Hindlimb muscle (tissue), 1 donor: Measurements from ENCODE around the gene CAPN5. TPM values are rescaled to one million over a fixed set of nuclear protein-coding genes. Genes with fewer than 3 reads are reported as not detected.

Experiments
- DNase-seq: peaks from one replicate; pipeline ENCODE4 v3.0.0-alpha.2; 2013
- polyA plus RNA-seq: library from polyadenylated mRNA; unstranded; fragments of 120-200 nt; gene quantifications from one replicate; pipeline ENCODE4 v1.2.1, GENCODE V29; 2013; ENCODE audit not compliant: insufficient read length

Gene CAPN5
- polyA plus RNA-seq, 1 donor = 10.6 TPM

DNA sequence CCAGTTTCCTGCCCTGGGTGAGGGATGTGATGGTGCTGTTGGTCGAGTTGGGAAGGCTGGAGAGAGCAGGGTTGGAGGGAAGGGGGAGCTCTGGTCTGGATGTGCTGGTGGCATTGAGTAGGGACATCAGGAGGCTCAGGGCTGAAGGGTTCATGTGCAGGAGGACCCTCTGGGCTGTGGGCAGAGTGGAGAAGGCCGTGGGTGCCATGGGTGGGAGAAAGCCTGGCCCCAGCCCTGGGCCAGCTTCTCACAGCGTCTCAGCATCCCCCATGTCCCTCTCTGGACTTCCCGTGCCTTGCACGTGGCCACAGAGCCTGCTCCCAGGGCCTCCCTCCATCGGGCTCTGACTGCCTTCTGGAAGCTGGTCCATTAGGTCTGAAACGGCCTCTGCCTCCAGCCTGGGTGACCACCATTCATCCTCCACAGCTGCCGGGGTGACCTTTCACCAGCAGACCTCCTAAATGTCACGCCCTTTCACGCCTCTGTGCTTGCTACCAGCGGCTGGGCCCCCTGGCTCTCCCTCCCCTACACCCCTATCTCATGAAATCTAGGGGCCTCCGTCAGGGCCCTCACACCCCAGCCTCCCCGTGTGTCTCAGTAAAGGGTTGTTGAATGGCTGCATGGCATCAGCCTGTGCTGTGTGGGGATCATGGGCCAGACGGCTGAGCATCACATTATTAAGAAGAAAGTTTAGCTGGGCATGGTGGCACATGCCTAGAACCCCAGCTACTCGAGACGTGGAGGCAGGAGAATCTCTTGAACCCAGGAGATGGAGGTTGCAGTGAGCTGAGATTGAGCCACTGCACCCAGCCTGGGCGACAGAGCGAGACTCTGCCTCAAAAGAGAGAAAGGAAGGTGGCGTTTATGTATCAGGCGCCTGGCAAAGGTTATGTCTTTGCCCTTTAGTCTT is 86.8 kb downstream of the CAPN5 start:
- DNase-seq = no peak

DNA sequence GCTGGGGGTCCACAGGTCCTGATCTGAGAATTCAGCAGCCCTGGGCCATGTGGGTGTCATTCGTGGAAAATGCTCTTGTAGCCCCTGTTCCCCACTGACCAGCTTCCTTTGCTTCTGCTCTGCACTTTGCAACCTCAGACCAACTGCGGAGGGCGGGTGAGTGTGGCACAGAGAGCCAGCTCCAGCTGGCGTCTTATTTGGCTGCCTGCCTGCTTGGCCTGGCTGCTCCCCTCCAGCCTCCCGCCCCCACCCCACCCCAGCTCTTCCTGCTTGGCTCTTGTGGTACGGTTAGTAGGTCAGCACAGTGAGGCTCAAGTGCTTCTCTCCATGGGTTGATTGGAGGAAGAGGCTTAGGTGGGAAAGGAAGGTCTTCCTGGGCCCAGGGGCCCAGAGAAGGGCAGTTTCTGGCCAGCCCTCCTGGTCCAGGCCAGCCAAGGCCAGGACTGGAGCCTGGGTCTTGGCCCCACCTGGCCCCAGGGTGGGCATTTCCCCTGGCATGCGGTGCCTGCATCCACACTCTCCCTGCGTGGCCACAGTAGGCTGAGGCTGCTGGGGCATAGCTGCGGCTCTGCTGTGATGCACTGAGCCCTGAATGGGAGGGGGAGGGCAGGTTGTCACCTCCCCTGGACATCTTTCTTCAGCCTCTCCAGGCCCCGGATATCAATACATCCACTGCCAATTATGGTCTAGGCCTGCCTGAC is 87.8 kb downstream of the CAPN5 start:
- peak; percentile 45 for DNase-seq

DNA sequence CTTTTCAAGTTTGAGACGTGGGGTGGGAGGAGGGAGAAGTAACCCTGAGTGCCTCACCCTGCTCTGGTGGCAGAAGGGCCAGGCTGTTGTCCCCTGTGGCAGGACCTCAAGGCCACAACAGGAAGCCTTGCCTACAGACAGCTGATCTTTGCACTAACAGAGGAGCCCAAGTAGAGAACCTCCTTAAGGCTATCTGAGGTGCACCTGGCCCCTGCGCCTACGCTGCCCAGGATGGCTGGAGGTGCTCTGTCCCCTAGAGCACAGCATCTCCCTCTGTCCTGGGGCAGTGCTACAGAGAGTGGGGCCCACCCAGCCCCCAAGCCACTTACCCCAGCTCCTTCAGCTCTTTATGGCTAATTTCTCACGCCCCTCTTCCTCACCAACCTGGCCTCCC is 88.3 kb downstream of the CAPN5 start:
- DNase-seq = no peak

- no peak for DNase-seq
Measured at GRCh38 chr11:77155556-77156130, 88.9 kb downstream of the CAPN5 start.

DNA sequence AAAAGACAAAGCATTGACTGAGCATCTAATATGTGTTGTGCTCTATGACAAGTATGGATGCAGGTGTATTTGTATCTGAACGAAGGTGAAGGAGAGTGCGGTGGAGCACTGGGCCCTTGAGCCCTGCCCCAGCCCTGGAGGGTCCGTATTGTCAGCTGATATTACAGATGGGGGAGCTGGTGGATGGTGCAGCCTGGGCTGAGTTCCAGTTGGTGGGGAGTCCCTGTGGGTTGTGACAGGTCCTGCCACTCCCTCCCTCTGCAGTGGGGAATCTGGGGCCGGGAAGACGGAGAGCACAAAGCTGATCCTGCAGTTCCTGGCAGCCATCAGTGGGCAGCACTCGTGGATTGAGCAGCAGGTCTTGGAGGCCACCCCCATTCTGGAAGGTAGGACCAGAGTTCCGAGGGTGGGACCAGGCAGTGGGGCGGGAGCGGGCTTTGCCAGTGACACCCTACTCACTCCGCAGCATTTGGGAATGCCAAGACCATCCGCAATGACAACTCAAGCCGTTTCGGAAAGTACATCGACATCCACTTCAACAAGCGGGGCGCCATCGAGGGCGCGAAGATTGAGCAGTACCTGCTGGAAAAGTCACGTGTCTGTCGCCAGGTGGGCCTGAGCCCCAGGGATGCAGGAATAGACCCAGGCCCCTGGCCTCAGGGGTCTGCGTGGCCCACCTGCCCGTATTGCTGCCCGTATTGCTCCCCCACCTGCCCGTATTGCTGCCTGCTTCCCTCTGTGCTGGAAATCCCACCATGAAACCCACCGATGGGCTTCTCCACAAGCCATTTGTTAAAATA is 89.8 kb downstream of the CAPN5 start:
- DNase-seq = no peak

DNA sequence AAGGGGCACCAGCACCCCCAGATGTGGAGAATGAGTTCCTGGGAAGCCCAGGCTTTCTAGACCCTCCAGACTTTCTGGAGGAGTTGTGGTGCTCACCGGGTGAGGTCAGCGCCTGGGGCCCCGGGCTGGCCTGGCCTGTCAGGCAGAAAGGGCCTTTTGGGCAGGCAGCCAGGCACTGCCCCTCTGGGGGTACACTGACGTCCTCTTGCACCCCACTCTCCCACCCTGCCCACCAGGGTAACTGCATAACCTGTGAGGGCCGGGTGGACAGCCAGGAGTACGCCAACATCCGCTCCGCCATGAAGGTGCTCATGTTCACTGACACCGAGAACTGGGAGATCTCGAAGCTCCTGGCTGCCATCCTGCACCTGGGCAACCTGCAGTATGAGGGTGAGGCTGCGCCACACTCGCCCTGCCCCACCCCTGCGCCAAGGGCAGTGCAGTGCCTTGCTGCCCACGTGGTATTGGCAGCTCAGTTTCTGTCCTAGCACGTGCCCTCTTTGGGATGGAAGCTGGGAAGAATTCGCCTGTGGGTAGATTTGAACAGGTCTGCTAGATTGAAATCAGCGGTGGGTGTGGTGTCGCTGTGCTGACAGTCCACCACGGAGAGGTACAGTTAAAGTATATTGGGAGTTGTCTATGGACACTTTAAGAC is 91.4 kb downstream of the CAPN5 start:
- DNase-seq = no peak

GRCh38 chr11:77159219-77159936 is 92.6 kb downstream of the CAPN5 start:
- no peak for DNase-seq

DNA sequence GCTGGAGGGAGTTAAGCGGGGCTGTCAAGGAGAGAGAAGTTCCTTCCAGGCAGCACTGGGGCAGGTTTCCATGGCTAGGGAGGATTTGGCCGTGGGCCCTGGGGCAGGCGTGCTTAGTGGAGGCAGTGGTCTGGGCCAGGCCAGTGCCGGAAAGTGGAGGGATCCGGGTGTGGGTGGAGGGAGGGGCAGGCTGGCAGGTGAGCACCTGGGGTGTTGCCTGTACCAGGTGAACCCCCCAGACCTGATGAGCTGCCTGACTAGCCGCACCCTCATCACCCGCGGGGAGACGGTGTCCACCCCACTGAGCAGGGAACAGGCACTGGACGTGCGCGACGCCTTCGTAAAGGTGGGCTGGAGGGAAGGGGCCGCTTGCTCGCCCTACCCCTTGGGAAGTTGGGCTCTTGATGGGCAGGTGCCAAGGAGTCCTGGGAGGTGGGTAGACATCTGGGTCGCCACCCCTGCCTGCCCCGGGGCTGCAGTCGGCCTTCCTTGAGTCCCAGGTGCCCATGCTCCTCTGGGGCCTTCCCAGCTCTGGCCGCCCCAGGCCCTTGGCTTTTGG is 93.2 kb downstream of the CAPN5 start:
- no peak for DNase-seq

GRCh38 chr11:77163271-77163670 is 96.5 kb downstream of the CAPN5 start:
- DNase-seq = no peak

DNA sequence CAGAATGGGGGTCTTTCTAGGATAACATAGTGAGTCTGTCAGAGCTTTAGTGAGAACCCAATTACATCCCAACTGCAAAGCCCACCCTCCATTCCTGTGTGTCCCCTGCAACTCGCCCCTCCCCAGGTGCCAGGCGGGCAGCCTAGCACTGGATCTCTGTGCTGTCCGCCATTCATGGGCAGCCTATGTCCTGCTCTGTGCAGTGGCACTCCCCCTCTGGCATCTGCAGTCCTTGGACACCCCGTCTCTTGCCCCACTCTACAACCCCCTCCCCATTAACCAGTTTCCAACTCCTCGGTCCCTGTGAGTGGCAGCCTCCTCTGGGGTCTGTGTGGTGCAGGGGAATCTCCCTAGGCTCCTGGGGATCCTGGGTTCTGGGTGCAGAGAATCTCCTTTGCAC is 98.3 kb downstream of the CAPN5 start:
- DNase-seq = no peak

DNA sequence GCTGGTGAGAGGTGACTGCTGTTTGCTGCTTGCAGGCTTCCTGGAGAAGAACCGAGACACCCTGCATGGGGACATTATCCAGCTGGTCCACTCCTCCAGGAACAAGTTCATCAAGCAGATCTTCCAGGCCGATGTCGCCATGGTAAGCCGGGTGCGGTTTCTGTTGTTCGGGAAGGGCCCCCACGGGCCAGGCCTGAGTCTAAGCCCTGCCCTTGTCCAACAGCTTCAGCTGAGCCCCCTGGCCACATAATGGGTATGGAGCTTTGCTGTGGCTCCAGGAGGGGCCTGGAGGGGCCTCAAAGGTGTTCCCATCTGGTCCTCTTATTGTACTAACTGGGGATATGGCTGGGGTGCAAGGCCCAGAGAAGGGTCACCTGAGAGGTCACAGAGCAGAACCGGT is 99.2 kb downstream of the CAPN5 start:
- DNase-seq = no peak

DNA sequence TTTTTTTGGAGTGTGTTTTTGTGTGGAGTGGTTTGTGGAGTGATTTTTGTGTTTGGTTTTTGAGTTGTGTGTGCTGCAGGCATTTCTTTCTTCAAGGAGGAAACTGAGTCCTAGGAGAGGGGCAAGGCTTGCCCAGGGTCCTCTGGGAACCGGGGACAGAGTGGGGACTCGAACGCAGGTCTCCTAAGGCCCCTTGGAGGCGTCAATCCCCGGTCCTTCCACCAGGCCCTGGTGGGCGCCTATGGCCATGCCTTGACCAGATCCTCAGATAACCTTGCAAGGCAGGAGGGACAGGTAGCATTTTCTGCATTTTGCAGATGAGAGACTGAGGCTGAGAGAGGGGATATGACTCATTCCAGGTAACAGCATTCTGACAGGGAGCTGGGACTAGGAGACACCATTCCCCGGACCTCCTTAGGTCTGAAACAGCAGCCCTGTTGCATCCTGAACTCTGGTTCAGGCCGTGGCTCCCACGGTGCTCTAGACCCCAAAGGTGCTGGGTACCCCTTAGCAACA is 100.4 kb downstream of the CAPN5 start:
- no peak for DNase-seq

GRCh38 chr11:77167791-77168190 is 101.0 kb downstream of the CAPN5 start:
- no peak for DNase-seq

GRCh38 chr11:77170107-77170506 is 103.3 kb downstream of the CAPN5 start:
- no peak for DNase-seq

- DNase-seq = no peak
Measured at GRCh38 chr11:77171254-77171653, 104.5 kb downstream of the CAPN5 start.

GRCh38 chr11:77171885-77172665 is 105.3 kb downstream of the CAPN5 start:
- no peak for DNase-seq

DNA sequence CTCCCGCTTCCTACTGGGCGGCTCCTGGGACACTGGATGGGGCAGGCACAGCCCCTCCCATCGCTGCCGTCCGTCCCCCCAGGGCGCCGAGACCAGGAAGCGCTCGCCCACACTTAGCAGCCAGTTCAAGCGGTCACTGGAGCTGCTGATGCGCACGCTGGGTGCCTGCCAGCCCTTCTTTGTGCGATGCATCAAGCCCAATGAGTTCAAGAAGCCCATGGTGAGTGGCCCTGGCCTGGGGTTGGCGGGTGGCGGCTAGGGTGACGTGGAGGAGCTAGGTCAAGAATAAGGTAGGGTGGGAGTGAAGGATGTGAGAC is 105.9 kb downstream of the CAPN5 start:
- DNase-seq = no peak

DNA sequence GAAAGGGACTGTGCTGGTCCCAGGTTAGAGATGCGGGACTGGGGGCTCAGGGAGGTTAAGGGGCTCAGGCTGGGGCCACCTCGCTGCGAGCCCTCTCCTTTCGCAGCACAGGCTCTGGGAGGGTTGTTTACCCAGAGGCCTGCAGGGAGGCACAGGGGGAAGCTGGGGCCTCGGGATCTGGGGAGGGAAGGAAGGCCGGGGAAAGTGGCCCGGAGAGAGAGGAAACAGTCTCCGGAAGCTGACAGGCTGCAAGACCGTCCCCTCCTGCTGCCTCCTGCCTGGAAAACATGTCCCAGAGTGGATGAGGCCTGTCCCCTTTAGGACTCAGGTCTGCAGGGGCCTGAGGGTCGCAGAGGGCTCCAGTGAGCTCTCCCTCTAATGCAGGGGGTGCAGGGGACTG is 106.7 kb downstream of the CAPN5 start:
- DNase-seq = no peak

- no peak for DNase-seq
Measured at GRCh38 chr11:77174559-77174958, 107.8 kb downstream of the CAPN5 start.
